MM.1S (cell line): ENCODE results near the gene UTS2B.
A peak's percentile ranks its signal among the peaks of the same experiment; 100 is the strongest.

Experiments used
- DNase-seq: peaks from one replicate; pipeline ENCODE4 v3.0.0-alpha.2; 2015
- H2AFZ ChIP-seq: fragments of 300-600 bp; sonication (generic); 2 replicates; pipeline ENCODE4 v1.6.0; 2016; ENCODE audit warnings: antibody characterized with exemption, low read length
- H3F3A ChIP-seq: fragments of 300-600 bp; sonication (generic); 2 replicates; pipeline ENCODE4 v1.6.1; 2016; ENCODE audit warnings: mild to moderate bottlenecking, antibody characterized with exemption, low read length, moderate library complexity, mixed read lengths; ENCODE audit not compliant: insufficient read depth
- H3K27ac ChIP-seq: fragments of 300-600 bp; sonication (generic); 2 replicates; pipeline ENCODE4 v1.5.1; 2016; ENCODE audit warnings: mild to moderate bottlenecking, low read length
- H3K27me3 ChIP-seq: fragments of 300-600 bp; sonication (generic); replicated peaks from 2 replicates; pipeline ENCODE4 v1.6.0; 2016; ENCODE audit warnings: low read length; ENCODE audit not compliant: insufficient read depth
- H3K36me3 ChIP-seq: fragments of 300-600 bp; sonication (generic); replicated peaks from 2 replicates; pipeline ENCODE4 v1.6.1; 2016; ENCODE audit warnings: mild to moderate bottlenecking, low read length, mixed read lengths; ENCODE audit not compliant: insufficient read depth
- H3K4me1 ChIP-seq: fragments of 300-600 bp; sonication (generic); 2 replicates; pipeline ENCODE4 v1.6.1; 2016; ENCODE audit warnings: low read length, mixed read lengths
- H3K4me2 ChIP-seq: fragments of 300-600 bp; sonication (generic); 2 replicates; pipeline ENCODE4 v1.6.0; 2016; ENCODE audit warnings: low read depth, low read length
- H3K4me3 ChIP-seq: fragments of 300-600 bp; sonication (generic); 2 replicates; pipeline ENCODE4 v1.5.1; 2016; ENCODE audit warnings: low read length, mixed read lengths
- H3K79me2 ChIP-seq: fragments of 300-600 bp; sonication (generic); 2 replicates; pipeline ENCODE4 v1.6.1; 2016; ENCODE audit warnings: mixed run types, low read length, mixed read lengths
- H3K9ac ChIP-seq: fragments of 300-600 bp; sonication (generic); 2 replicates; pipeline ENCODE4 v1.6.1; 2016; ENCODE audit warnings: low read length, mixed read lengths
- H3K9me2 ChIP-seq: fragments of 300-600 bp; sonication (generic); replicated peaks from 2 replicates; pipeline ENCODE4 v1.6.1; 2016; ENCODE audit warnings: mild to moderate bottlenecking, low read length, mixed read lengths; ENCODE audit not compliant: insufficient read depth
- H3K9me3 ChIP-seq: fragments of 300-600 bp; sonication (generic); replicated peaks from 2 replicates; pipeline ENCODE4 v1.6.1; 2016; ENCODE audit warnings: mild to moderate bottlenecking, low read length, mixed read lengths; ENCODE audit not compliant: insufficient read depth
- H4K20me1 ChIP-seq: fragments of 300-600 bp; sonication (generic); 2 replicates; pipeline ENCODE4 v1.6.1; 2016; ENCODE audit warnings: mild to moderate bottlenecking, low read length, moderate library complexity, mixed read lengths; ENCODE audit not compliant: insufficient read depth
- EZH2 ChIP-seq: fragments of 300-600 bp; sonication (generic); optimal IDR thresholded peaks from 2 replicates; pipeline ENCODE3; 2017; ENCODE audit warnings: low read depth, mild to moderate bottlenecking, antibody characterized with exemption, low read length, mixed read lengths
- EZH2phosphoT487 ChIP-seq: fragments of 300-600 bp; sonication (generic); IDR thresholded peaks from 2 replicates; pipeline ENCODE4 v1.6.1; 2018; ENCODE audit warnings: antibody characterized with exemption, low read length
- TF ChIP-seq, protein P1 (sequence below): fragments of 300-600 bp; sonication (generic); IDR thresholded peaks from 2 replicates; pipeline ENCODE4 v1.5.1; 2016; ENCODE audit warnings: antibody characterized with exemption, low read length, mixed read lengths

Gene UTS2B, protein sequence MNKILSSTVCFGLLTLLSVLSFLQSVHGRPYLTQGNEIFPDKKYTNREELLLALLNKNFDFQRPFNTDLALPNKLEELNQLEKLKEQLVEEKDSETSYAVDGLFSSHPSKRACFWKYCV

DNA sequence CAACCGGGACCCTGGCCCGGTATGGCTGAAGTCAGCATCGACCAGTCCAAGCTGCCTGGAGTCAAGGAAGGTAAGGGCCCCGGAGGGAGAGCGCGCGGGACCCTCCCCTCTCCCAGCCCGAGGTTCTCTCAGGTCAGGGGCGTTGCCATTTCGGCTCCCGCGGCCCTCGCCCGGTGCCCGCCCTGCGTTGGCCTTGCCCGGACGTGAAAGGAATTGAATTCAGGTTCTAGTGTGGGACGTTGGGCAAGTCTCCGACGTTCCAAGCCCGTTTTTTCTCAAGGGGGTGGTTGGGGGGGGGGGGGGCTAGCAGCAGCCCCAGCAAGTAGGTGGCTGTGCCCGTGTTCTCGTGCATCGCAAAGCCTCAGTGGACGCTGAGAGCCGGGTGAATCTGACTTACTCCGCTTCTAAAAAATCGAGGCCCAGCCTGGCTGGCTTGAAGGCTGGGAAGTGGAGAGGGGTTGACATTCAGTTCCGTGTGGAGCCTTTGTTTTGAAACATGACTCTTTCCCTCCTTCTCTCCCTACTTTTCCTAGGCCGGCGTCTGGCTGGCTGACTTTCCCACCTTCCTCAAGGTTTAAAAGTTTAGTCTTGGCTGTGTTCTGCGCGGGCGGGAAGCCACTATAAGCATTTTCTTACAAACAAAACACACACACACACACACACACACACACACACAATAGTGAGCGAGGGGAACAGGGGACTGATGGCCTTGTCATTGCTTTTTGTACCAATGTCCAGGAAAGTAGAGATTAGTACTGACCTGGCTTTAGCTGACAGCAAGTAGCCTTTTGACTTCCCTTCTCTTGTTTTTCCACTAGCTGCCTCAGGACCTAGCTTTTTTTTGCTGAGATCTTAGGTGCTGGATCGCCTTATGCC is at the start of gene UTS2B:
UTS2B (minus strand) TSS at position 873 of the 876 bp plus-strand sequence. CDS start 48,337 bp downstream, outside the sequence.
- Histone ChIP-seq H3K4me2 (peak within 1 kb of the TSS; percentile 77), H4K20me1 (no peaks in the 10 kb centered on the region), H3K36me3 (no peaks in the 10 kb centered on the region), H3K9me3 (no peaks in the 10 kb centered on the region), H3K27ac (peak within 1 kb of the TSS; percentile 55; the same call in 1 of the 2 replicates), H3K4me3 (peak within 1 kb of the TSS; percentile 83), H3K79me2 (peaks cover 56% of the 10 kb centered on the region), H3K9me2 (no peaks in the 10 kb centered on the region), H3K4me1 (peaks cover 22% of the 10 kb centered on the region), H3K27me3 (no peaks in the 10 kb centered on the region), H2AFZ (peak within 1 kb of the TSS; percentile 91), H3F3A (peaks cover 11% of the 10 kb centered on the region), H3K9ac (peak within 1 kb of the TSS; percentile 80)
- peak; percentile 57 for DNase-seq
- no peak for TF ChIP-seq EZH2
- TF ChIP-seq EZH2phosphoT487: no peak
- TF ChIP-seq, protein P1, sequence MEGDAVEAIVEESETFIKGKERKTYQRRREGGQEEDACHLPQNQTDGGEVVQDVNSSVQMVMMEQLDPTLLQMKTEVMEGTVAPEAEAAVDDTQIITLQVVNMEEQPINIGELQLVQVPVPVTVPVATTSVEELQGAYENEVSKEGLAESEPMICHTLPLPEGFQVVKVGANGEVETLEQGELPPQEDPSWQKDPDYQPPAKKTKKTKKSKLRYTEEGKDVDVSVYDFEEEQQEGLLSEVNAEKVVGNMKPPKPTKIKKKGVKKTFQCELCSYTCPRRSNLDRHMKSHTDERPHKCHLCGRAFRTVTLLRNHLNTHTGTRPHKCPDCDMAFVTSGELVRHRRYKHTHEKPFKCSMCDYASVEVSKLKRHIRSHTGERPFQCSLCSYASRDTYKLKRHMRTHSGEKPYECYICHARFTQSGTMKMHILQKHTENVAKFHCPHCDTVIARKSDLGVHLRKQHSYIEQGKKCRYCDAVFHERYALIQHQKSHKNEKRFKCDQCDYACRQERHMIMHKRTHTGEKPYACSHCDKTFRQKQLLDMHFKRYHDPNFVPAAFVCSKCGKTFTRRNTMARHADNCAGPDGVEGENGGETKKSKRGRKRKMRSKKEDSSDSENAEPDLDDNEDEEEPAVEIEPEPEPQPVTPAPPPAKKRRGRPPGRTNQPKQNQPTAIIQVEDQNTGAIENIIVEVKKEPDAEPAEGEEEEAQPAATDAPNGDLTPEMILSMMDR: no peak

DNA sequence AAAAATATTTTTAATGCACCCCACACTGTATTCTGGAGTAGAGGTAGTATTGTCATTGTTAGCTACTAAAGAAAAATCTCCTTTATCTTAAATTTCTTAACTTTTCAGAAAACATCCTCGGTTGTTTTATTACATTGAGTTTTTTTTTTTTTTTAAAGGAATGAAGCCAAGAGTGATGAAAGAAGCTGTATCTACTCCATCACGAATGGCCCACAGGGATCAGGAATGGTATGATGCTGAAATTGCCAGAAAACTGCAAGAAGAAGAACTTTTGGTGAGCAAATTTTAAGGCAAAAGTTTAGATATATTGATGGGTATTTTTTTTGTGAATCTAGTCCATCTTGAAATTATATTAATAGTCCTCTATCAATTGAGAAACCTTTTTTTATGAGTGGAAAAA is 49.7 kb upstream of the UTS2B start:
- Histone ChIP-seq H3K27ac (peak overlapping the region; percentile 32; the same call in 1 of the 2 replicates), H3K4me2 (peak overlapping the region; percentile 55; the same call in 1 of the 2 replicates), H3K9me3 (no peaks in the 10 kb centered on the region), H3K9ac (no peak overlapping the region), H3K4me1 (peaks cover 52% of the 10 kb centered on the region), H3K36me3 (no peaks in the 10 kb centered on the region), H3K27me3 (no peaks in the 10 kb centered on the region), H2AFZ (no peak overlapping the region), H3K9me2 (no peaks in the 10 kb centered on the region), H3K4me3 (no peak overlapping the region), H3F3A (peaks cover 12% of the 10 kb centered on the region), H4K20me1 (no peaks in the 10 kb centered on the region), H3K79me2 (no peaks in the 10 kb centered on the region)
- TF ChIP-seq EZH2phosphoT487 (no peak), EZH2 (no peak)
- TF ChIP-seq, protein P1: no peak
- DNase-seq: no peak

DNA sequence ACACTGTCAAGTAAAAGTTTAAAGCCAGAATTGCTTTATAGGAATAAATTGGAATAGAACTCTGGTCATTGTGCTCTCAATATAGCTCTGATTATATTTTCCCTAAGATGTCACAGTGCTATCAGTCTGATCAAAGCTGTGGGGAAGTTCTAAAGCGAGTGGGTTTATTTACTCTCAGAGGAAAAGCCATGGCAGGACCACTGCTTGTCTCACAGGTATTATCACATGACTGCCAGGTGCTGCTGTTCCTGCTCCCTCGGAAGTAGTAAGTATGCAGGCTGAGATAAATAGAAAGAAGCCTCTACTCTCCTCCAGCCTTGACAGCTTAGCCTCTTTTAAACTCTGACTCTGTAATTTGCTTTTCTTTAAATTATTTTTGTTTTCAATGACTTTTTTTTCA is 49.1 kb upstream of the UTS2B start:
- peaks cover 12% of the 10 kb centered on the region for H3F3A ChIP-seq
- H3K4me3 ChIP-seq: no peak overlapping the region
- no peaks in the 10 kb centered on the region for H4K20me1 ChIP-seq
- H3K36me3 ChIP-seq: no peaks in the 10 kb centered on the region
- H3K27ac ChIP-seq: peak overlapping the region; percentile 32; the same call in 1 of the 2 replicates
- no peak overlapping the region for H3K9ac ChIP-seq
- H3K79me2 ChIP-seq: no peaks in the 10 kb centered on the region
- peak overlapping the region; percentile 55; the same call in 1 of the 2 replicates for H3K4me2 ChIP-seq
- no peaks in the 10 kb centered on the region for H3K9me2 ChIP-seq
- H3K27me3 ChIP-seq: no peaks in the 10 kb centered on the region
- H3K4me1 ChIP-seq: peaks cover 52% of the 10 kb centered on the region
- DNase-seq: peak; percentile 69
- TF ChIP-seq EZH2: no peak
- no peak for TF ChIP-seq EZH2phosphoT487
- TF ChIP-seq, protein P1: no peak
- H2AFZ ChIP-seq: no peak overlapping the region
- no peaks in the 10 kb centered on the region for H3K9me3 ChIP-seq
